ENCODE data around the gene CRYBA4. TPM values are rescaled to one million over a fixed set of nuclear protein-coding genes. Genes with fewer than 3 reads are reported as not detected.

Gene CRYBA4
- total RNA-seq, 1 experiment from 2014 or later = 0.52 TPM

GRCh38 chr22:26581026-26581425 is 40.7 kb upstream of the CRYBA4 start:
- peaks cover 36% of the 10 kb centered on the region; the same call in 1 of the 2 replicates for H3K79me2 ChIP-seq (ENCODE audit: insufficient read depth, low read length)

More at GRCh38 chr22:26581026-26581425, 40.7 kb upstream of the CRYBA4 start:
- Histone ChIP-seq H3K9me3 (ENCODE audit: control insufficient read depth, low read depth, low read length) (no peaks in the 10 kb centered on the region), H2BK12ac (ENCODE audit: insufficient read length, low read depth, low read length) (no peak overlapping the region), H4K20me1 (ENCODE audit: control insufficient read depth, insufficient read depth, insufficient read length) (peaks cover 2% of the 10 kb centered on the region), H4K91ac (ENCODE audit: insufficient read length, low read depth, low read length) (no peak overlapping the region), H3K14ac (ENCODE audit: insufficient read depth, low read length) (no peak overlapping the region), H2AFZ (ENCODE audit: low read length) (no peak overlapping the region), H3K4me2 (ENCODE audit: insufficient read depth, insufficient read length, low read length) (no peak overlapping the region), H3K27ac (ENCODE audit: insufficient read length, low read depth, low read length) (no peak overlapping the region), H3K27me3 (ENCODE audit: insufficient read depth, low read length) (no peaks in the 10 kb centered on the region), H2BK120ac (ENCODE audit: low read depth, low read length, poor library complexity, severe bottlenecking) (no peak overlapping the region), H4K5ac (ENCODE audit: insufficient read length, low read depth, low read length) (no peak overlapping the region), H3T11ph (ENCODE audit: low read length) (no peak overlapping the region), H3K56ac (ENCODE audit: insufficient read length, low read depth, low read length) (no peak overlapping the region), H4K8ac (replicated peaks; ENCODE audit: insufficient read length, low read depth, low read length) (no peak overlapping the region), H3K23me2 (ENCODE audit: insufficient read length, low read depth, low read length, poor library complexity, severe bottlenecking) (no peaks in the 10 kb centered on the region), H2BK20ac (ENCODE audit: low read depth, low read length, poor library complexity, severe bottlenecking) (no peak overlapping the region), H3K18ac (ENCODE audit: insufficient read length, low read depth, low read length) (no peak overlapping the region), H2AK5ac (ENCODE audit: insufficient read length, low read length) (no peak overlapping the region), H3K4ac (ENCODE audit: low read depth, low read length) (no peak overlapping the region), H2BK15ac (ENCODE audit: low read depth, low read length) (no peak overlapping the region), H2BK5ac (ENCODE audit: insufficient read length, low read length) (no peak overlapping the region), H3K79me1 (ENCODE audit: insufficient read depth, low read depth, low read length, poor library complexity, severe bottlenecking) (peaks cover 7% of the 10 kb centered on the region), H3K4me1 (ENCODE audit: insufficient read depth, low read length) (peaks cover 19% of the 10 kb centered on the region; the same call in 1 of the 2 replicates), H3K23ac (ENCODE audit: insufficient read length, low read depth, low read length) (no peak overlapping the region), H3K9ac (ENCODE audit: extremely low read depth, insufficient read length, low read length) (peak overlapping the region; percentile 6)
- peaks cover 29 to 33% (median 32%) of the 10 kb centered on the region in 3 experiments for H3K36me3 Mint-ChIP-seq (ENCODE audit: insufficient read depth in 1 of 3, low read depth in 3 of 3)
- no peaks in the 10 kb centered on the region for H3K9me3 Mint-ChIP-seq
- no peak for TF ChIP-seq CTCF (conservative IDR thresholded peaks at IDR 0.05)
- H3K4me1 Mint-ChIP-seq = peaks cover 66 to 76% of the 10 kb centered on the region in 2 experiments
- WGBS (ENCODE audit: extremely low coverage, insufficient read length, low lambda C conversion rate) = no CpG with 5 or more reads among the region's 1 CpG
- peak overlapping the region; percentile 94 to 99 (median 98) for H3K27ac Mint-ChIP-seq
- no peaks in the 10 kb centered on the region for H3K27me3 Mint-ChIP-seq (ENCODE audit: low read depth)
- DNase-seq = no peak
- peak overlapping the region in 1 of 2 experiments; percentile 59; a peak in 4 of 5 replicates for H3K4me3 Mint-ChIP-seq
